RWPE1 (cell line): ENCODE results near the gene LCMT1.
"Not testable (repeated sequence)": the region's sequence is repeated elsewhere in the genome, so short reads cannot be mapped to it uniquely, and the experiment has no call there.

Experiments
- CTCF ChIA-PET: fragments of 350-600 bp; sonication (Branson Sonifier 250); formaldehyde crosslinking; extraction: SDS; loops from one replicate; lab custom pipeline; 2021; lab: Yijun Ruan, JAX
- POLR2A ChIA-PET: fragments of 400-600 bp; formaldehyde crosslinking; extraction: SDS; loops from one replicate; lab custom pipeline; 2020; ENCODE audit warnings: antibody characterized with exemption; ENCODE audit not compliant: low non-redundant PET; lab: Yijun Ruan, JAX
- DNase-seq: peaks from one replicate; pipeline ENCODE4 v3.0.0; 2012; ENCODE audit warnings: low spot score
- H3K27ac ChIP-seq: fragments of 450-650 bp; 2 replicates; pipeline ENCODE4 v1.5.1; 2017
- CTCF ChIP-seq: fragments of 450-650 bp; conservative IDR thresholded peaks from 2 replicates; pipeline ENCODE4 v1.5.1; 2017; ENCODE audit warnings: low read depth, mild to moderate bottlenecking

Gene LCMT1

DNA sequence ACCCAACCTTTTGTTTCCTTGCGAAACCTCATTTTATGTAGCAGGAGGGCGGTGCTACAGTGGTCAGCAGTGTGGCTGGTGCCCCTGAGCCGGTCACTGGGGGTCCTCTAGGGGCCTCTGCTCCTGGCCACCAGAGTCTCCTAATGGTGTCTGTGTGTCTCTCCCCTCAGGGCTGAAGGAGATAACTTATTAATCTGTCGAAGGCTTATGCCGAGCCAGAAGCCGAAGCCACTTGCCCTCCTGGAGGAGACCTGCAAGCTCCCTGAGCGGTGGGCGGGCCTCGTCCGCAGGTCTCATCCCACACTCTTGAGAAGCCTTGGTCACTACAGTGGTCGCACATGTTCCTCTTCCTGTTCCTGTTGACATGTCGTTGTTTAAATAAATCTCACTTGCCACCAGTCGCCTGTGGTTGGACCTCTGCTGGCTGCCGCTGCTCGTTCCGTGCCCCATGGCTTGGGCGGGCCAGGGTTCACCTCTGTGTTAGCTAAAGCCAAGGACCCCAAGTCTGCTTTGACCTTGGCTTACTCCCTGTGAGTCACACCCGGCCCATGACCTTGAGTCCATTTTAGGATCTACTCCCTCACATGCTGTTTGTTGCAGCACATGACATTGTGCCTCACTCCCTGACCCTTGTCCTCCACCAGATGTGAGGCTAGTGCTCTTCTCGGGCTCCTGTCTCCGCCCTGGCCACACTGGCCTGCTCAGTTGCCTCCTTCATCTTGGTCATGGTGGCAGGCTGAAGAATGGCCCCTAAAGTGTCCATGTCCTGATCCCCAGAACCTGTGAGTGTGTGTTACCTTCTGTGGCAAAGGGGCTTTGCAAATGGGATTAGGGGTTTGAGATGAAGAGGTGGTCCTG, 66.5 kb downstream of the LCMT1 start:
- ChIA-PET CTCF (no interaction called here), POLR2A (no interaction called here)
- no peak for TF ChIP-seq CTCF
- DNase-seq: no peak
- no peak overlapping the region for H3K27ac ChIP-seq

DNA sequence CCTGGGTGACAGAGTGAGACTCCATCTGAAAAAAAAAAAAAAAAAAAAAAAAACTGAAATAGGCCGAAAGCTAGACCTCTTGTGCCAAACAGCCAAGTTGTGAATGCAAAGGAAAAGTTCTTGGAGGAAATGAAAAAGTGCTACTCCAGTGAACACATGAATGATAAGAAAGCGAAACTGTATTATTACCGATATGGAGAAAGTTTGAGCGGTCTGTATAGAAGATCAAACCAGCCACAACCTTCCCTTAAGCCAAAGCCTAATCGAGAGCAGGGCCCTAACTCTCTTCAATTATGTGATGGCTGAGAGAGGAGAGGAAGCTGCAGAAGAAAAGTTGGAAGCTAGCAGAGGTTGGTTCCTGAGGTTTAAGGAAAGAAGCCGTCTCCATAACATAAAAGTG, 69.7 kb downstream of the LCMT1 start:
- DNase-seq, H3K27ac ChIP-seq, CTCF ChIA-PET, POLR2A ChIA-PET: not testable (repeated sequence)

GRCh38 chr16:25184771-25185170, 73.2 kb downstream of the LCMT1 start:
- ChIA-PET POLR2A (no interaction called here), CTCF (no interaction called here)
- DNase-seq: no peak
- H3K27ac ChIP-seq: no peak overlapping the region
- no peak for TF ChIP-seq CTCF

- TF ChIP-seq CTCF: no peak
- H3K27ac ChIP-seq: no peak overlapping the region
- ChIA-PET CTCF (no interaction called here), POLR2A (no interaction called here)
- DNase-seq: no peak
Observed at GRCh38 chr16:25187491-25187795, 75.9 kb downstream of the LCMT1 start.

DNA sequence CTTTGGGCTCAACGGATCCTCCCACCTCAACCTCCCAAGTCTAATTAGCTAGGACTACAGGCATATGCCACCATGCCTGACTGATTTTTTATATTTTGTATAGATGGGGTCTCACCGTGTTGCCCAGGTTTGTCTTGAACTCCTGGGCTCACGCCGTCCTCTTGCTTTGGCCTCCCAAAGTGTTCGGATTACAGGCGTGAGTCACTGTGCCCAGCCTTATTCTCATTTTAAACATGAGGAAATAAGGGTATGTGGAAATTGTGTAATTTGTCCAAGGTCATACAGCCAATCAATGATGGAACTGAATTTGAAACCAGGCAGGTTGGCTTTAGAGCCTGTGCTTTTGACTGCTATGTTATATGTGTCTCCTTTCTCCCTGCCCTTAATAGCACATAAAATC, 77.8 kb downstream of the LCMT1 start:
- ChIA-PET CTCF (interaction anchor here (0.6 kb wide), 1 partner anchor 20 kb away, joined by 4 read pairs; no protein-coding TSS in a partner anchor), POLR2A (no interaction called here)
- no peak overlapping the region for H3K27ac ChIP-seq
- DNase-seq: no peak
- no peak for TF ChIP-seq CTCF

GRCh38 chr16:25192096-25192495, 80.6 kb downstream of the LCMT1 start:
- H3K27ac ChIP-seq: no peak overlapping the region
- ChIA-PET POLR2A (no interaction called here), CTCF (no interaction called here)
- TF ChIP-seq CTCF: no peak
- no peak for DNase-seq

GRCh38 chr16:25194273-25194878, 82.8 kb downstream of the LCMT1 start:
- no peak for DNase-seq
- POLR2A ChIA-PET: interaction anchor here (0.6 kb wide), 1 partner anchor 170 kb away, joined by 7 read pairs; no protein-coding TSS in a partner anchor
- TF ChIP-seq CTCF: no peak
- CTCF ChIA-PET: no interaction called here
- no peak overlapping the region for H3K27ac ChIP-seq
